HG03378 (cell line): ENCODE results near the gene MCHR1.

ENCODE experiments used
- ATAC-seq: cut with Tn5 transposase; IDR thresholded peaks from one replicate; pipeline ENCODE4 v1.9.1; 2021; ENCODE audit warnings: mild to moderate bottlenecking, moderate library complexity; ENCODE audit not compliant: unreplicated experiment

Gene MCHR1

DNA sequence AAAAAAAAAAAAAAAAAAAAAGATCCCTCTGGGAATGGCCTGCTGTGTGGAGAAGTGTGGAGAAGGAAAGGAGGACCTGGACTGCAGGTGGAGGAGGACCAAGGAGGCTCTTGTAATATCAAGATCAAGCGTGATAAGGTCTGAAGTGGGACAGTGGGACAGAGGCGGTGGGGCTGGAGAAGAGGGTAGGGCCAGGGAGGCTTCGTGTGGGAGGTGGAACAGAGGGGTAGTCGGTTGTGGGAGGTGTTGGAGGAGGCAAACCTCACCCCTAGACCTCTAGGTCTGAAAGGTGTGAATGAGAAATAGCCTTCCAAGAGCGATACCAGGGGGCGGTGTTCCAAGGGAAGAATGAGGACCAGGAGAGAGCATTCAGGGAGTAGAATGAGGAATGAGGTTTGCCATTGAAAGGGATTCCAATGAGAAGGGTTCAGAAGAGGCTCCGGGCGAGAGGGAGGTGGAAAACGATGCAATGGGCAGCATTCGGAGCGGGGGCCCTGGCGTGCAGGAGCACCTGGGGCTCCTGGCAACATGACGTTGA is 44.2 kb downstream of the MCHR1 start:
- ATAC-seq: no peak

DNA sequence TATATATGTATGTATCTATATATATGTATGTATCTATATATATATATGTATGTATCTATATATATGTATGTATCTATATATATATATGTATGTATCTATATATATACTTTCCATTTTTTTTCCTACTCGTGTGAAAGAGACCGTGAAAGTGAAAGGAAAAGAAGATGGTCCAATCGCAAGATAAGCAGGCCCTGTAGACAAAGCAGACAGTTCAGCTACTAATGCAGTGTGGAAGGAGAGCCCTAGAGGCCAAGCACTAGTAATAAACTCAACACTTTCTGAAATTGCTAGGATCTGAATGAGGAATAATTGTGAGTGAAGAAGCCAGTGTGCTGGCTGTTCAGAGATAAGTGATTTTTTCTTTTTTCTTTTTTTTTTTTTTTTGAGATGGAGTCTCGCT is 47.2 kb downstream of the MCHR1 start:
- ATAC-seq: no peak

DNA sequence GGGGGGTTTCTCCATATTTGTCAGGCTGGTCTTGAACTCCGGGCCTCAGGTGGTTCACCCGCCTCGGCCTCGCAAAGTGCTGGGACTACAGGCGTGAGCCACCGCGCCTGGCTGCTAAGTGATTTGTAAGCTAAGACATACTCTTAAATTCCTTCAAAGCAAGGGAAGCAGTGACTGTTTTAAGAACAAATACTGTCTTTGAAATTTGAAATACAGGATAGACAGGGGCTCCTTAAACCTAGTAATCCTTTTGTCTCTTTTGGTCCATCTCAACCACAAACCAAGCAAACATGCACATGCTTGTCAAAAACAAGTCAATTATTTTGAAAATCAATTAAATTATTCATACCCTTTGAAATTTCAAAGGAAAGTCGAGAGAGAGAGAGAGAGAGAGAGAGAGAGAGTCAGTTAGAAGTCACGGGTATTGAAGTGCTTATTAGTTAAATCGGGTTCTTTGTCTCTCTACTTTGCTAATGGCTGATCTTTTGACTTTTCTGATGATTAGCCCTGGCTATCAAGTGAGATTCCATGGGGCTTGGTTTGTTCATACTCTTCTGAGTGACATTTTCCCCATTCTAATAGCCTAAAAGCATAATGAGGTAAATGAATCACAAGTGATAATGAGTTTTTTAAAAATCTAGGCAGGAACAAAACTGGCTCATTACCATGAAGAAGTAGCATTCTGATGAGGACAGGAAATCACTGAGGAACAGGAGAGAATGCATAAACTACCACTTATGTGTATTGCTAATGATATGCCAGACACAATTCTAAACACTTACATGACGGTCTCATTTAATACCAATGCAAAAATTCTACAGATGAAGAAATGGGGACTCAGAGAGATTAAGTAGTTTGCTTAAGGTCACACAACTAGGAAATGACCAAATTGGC is 48.0 kb downstream of the MCHR1 start:
- ATAC-seq: no peak

DNA sequence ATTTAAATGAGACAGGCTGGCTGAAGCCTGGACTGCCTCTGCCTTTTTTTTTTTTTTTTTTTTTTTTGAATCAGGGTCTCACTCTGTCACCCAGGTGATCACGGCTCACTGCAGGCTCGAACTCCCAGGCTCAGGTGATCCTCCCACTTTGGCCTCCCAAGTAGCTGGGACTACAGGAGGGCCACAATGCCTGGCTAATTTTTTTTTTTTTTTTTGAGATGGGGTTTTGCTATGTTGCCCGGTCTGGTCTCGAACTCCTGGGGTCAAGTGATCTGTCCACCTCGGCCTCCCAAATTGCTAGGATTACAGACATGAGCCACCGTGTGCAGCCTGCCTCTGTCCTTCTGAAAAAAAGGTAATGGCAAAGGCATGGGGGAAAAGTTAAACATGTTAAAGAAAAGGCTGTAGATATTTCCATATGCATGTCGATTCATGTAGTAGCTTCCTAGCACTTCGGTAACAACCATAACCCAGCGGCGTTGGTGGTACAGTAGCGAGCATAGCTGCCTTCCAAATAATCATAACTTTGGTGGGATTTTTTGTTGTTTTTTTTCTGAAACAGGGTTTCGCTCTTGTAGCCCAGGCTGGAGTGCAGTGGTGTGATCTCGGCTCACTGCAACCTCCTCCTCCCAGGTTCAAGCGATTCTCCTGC is 48.8 kb downstream of the MCHR1 start:
- ATAC-seq: no peak

DNA sequence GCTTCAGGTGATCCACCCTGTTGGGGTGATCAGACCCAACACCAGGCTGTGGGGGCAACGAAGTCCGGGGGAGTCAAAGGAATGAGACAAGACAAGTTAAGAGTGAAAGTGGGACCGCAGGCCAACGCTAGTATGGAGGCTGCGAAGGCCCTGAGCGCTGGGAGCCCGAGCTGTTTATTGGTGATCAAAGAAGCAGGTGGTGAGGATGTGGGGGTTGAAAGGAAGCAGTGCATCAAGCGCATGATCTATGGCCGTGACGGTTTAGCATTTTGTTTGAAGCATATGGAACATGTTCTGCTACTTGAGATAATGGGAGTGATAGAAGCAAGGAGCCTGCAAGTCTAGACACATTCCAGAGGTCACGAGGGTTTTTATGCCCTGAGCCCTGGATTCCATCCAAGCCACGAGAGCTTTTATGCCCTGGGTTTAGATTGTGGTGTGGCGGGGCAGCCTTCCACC is 49.5 kb downstream of the MCHR1 start:
- no peak for ATAC-seq

- ATAC-seq: no peak
Observed at GRCh38 chr22:40729284-40729683, 50.0 kb downstream of the MCHR1 start.
